GM12878 (cell line): ENCODE results near the gene CACNA1D. TPM values are rescaled to one million over a fixed set of nuclear protein-coding genes. Genes with fewer than 3 reads are reported as not detected.

ENCODE experiments used
- ATAC-seq: fragments of 200-7000 bp; cut with Tn5 transposase; 3 replicates; pipeline ENCODE4 v1.9.1; 2020; ENCODE audit warnings: mild to moderate bottlenecking, moderate library complexity
- BruUV-seq: library from RNA; stranded (reverse); fragments of 400-500 nt; replicated peaks from 2 replicates; lab custom pipeline; 2021; lab: Mats Ljungman, UMichigan
- CTCF ChIA-PET: fragments of 300-600 bp; sonication (Branson Sonifier 250); formaldehyde crosslinking; extraction: SDS; loops from one replicate; lab custom pipeline; 2021; ENCODE audit warnings: inconsistent platforms; lab: Yijun Ruan, JAX
- POLR2A ChIA-PET: fragments of 350-600 bp; formaldehyde crosslinking; extraction: SDS; loops from one replicate; lab custom pipeline; 2021; ENCODE audit warnings: inconsistent platforms; lab: Charles Lee
- RAD21 ChIA-PET: fragments of 300-600 bp; sonication (Branson Sonifier 250); formaldehyde crosslinking; loops from one replicate; lab custom pipeline; 2023; ENCODE audit warnings: antibody characterized with exemption; ENCODE audit not compliant: unreplicated experiment; lab: Charles Lee
- SMC1A ChIA-PET: fragments of 300-600 bp; sonication (Branson Sonifier 250); formaldehyde crosslinking; loops from one replicate; lab custom pipeline; 2023; ENCODE audit not compliant: unreplicated experiment, uncharacterized antibody; lab: Charles Lee
- DNase-seq: peaks from one replicate; pipeline ENCODE4 v3.0.0-alpha.2; 2011; ENCODE audit warnings: low read depth, low spot score
- FAIRE-seq: peaks from 3 replicates; lab custom pipeline; 2011; peaks lifted over from hg19 to GRCh38; lab: Jason Lieb, UNC
- H2AFZ ChIP-seq: 2 replicates; pipeline ENCODE4 v1.6.0; 2011; ENCODE audit warnings: low read depth, low read length, control low read depth; ENCODE audit not compliant: control insufficient read depth
- H3K27ac ChIP-seq: 2 replicates; pipeline ENCODE4 v1.5.1; 2011; ENCODE audit warnings: control low read depth; ENCODE audit not compliant: control insufficient read depth, insufficient read depth
- H3K27me3 ChIP-seq, 2 experiments: replicated peaks in 1 of 2; 2 replicates each; pipeline versions ENCODE4 v1.6.0 to v1.6.1; 2011; ENCODE audit warnings: low read length in 1 of 2; ENCODE audit not compliant: control insufficient read depth in 2 of 2, insufficient read depth in 2 of 2
- H3K36me3 ChIP-seq, 2 experiments: 2 replicates each; pipeline ENCODE4 v1.5.1; 2011; ENCODE audit warnings: low read length in 1 of 2; ENCODE audit not compliant: control insufficient read depth in 2 of 2, insufficient read depth in 2 of 2
- H3K4me1 ChIP-seq: 2 replicates; pipeline ENCODE4 v1.6.1; 2011; ENCODE audit warnings: mild to moderate bottlenecking, low read length, moderate library complexity, mixed read lengths; ENCODE audit not compliant: control insufficient read depth, insufficient read depth
- H3K4me2 ChIP-seq: 2 replicates; pipeline ENCODE4 v1.6.0; 2011; ENCODE audit warnings: control low read depth; ENCODE audit not compliant: control insufficient read depth, insufficient read depth
- H3K4me3 ChIP-seq: fragments of 200-600 bp; sonication (generic); 2 replicates; pipeline ENCODE4 v1.5.1; 2016
- H3K79me2 ChIP-seq: 2 replicates; pipeline ENCODE4 v1.6.0; 2011; ENCODE audit warnings: low read length; ENCODE audit not compliant: control insufficient read depth, insufficient read depth
- H3K9ac ChIP-seq: 2 replicates; pipeline ENCODE4 v1.8.0; 2011; ENCODE audit warnings: low read length, control low read depth, mixed read lengths; ENCODE audit not compliant: control insufficient read depth, insufficient read depth
- H3K9me3 ChIP-seq: replicated peaks from 3 replicates; pipeline ENCODE4 v1.5.1; 2011; ENCODE audit warnings: mild to moderate bottlenecking, low read length; ENCODE audit not compliant: control insufficient read depth, insufficient read depth
- H4K20me1 ChIP-seq: 2 replicates; pipeline ENCODE4 v1.6.0; 2011; ENCODE audit not compliant: control insufficient read depth, insufficient read depth
- ATF7 ChIP-seq: fragments of 450-650 bp; IDR thresholded peaks from 2 replicates; pipeline ENCODE4 v1.6.1; 2016; ENCODE audit warnings: low read depth, mild to moderate bottlenecking
- E4F1 ChIP-seq: fragments of 450-650 bp; IDR thresholded peaks from 2 replicates; pipeline ENCODE4 v1.6.1; 2018; ENCODE audit warnings: borderline replicate concordance, mild to moderate bottlenecking; ENCODE audit not compliant: partially characterized antibody
- GATAD2B ChIP-seq: fragments of 450-650 bp; conservative IDR thresholded peaks from 2 replicates; pipeline ENCODE4 v1.6.1; 2017; ENCODE audit warnings: low read depth, mild to moderate bottlenecking, moderate library complexity
- IKZF1 ChIP-seq: fragments of 450-650 bp; conservative IDR thresholded peaks from 2 replicates; pipeline ENCODE4 v1.6.1; 2017; ENCODE audit warnings: antibody characterized with exemption, mild to moderate bottlenecking
- LARP7 ChIP-seq: fragments of 450-650 bp; IDR thresholded peaks from 2 replicates; pipeline ENCODE4 v1.6.1; 2017; ENCODE audit warnings: mild to moderate bottlenecking
- MLLT1 ChIP-seq: fragments of 450-650 bp; IDR thresholded peaks from 2 replicates; pipeline ENCODE4 v1.6.1; 2016; ENCODE audit warnings: mild to moderate bottlenecking
- NR2C2 ChIP-seq: IDR thresholded peaks from 2 replicates; pipeline ENCODE4 v1.6.1; 2011; ENCODE audit warnings: borderline replicate concordance, low read depth; ENCODE audit not compliant: control insufficient read depth, insufficient read length
- PRDM15 ChIP-seq: fragments of 450-650 bp; formaldehyde crosslinking; IDR thresholded peaks from 2 replicates; pipeline ENCODE4 v1.4.0; 2020; ENCODE audit warnings: mild to moderate bottlenecking, moderate library complexity
- RUNX3 ChIP-seq: IDR thresholded peaks from 2 replicates; pipeline ENCODE4 v1.6.1; 2012; ENCODE audit warnings: low read length, inconsistent platforms
- SIN3A ChIP-seq: IDR thresholded peaks from 2 replicates; pipeline ENCODE4 v1.6.1; 2012; ENCODE audit warnings: low read depth, low read length, improper control_type of control experiment
- SPI1 ChIP-seq: IDR thresholded peaks from 2 replicates; pipeline ENCODE4 v1.6.1; 2011; ENCODE audit warnings: low read depth, mild to moderate bottlenecking, low read length, moderate library complexity, borderline replicate concordance; ENCODE audit not compliant: insufficient read depth
- WGBS: methylation state at CpG from one replicate; pipeline ENCODE4 v1.1.6; 2016; ENCODE audit warnings: low lambda C conversion rate; ENCODE audit not compliant: insufficient replicate concordance, insufficient coverage; ENCODE audit errors: missing lambda C conversion rate; 5-methylcytosine and 5-hydroxymethylcytosine counted together
- in situ Hi-C: fragments of 300-500 bp; cut with MboI; formaldehyde crosslinking; loops from 9 replicates; pipeline ENCODE4 v1.14.3; 2018; ENCODE audit warnings: mixed read lengths
- intact Hi-C: fragments of 100-400 bp; cut with micrococcal nuclease; formaldehyde crosslinking; loops from one replicate; pipeline ENCODE4 v1.14.2; 2022; ENCODE audit not compliant: unreplicated experiment
- polyA plus RNA-seq, 11 experiments: library from polyadenylated mRNA; depleted of rRNA in 4 of 11; unstranded in 6 of 11; stranded (reverse) in 5 of 11; fragments of >200 nt; fragmentation: Nextera tagmentation in 4 of 11; fragmentation: Illumina TruSeq in 1 of 11; extraction: Ambion mirVana in 4 of 11; extraction: Trizol in 1 of 11; gene quantifications; 1 replicate in 1 of 11; 2 replicates in 10 of 11; pipeline versions ENCODE4 v1.2.1 to v1.2.3, GENCODE V29; 2011 to 2016; ENCODE audit warnings: inconsistent platforms in 2 of 11, missing spikeins in 2 of 11, low read depth in 1 of 11
- total RNA-seq, 4 experiments: library from RNA; depleted of rRNA in 3 of 4; stranded (reverse); fragments of >200 nt in 3 of 4; fragmentation: Illumina TruSeq in 1 of 4; extraction: Trizol in 1 of 4; gene quantifications; 2 replicates each; pipeline versions ENCODE4 v1.2.1 to v1.2.3, GENCODE V29; 2013 to 2021

CACNA1D gene
- total and polyA plus RNA-seq, 10 of the 15 experiments (the other 5 are each of a cell fraction or from before 2014, with no cell fraction given): 0.21 to 24.4 (median 1.6) TPM

GRCh38 chr3:53856964-53857363 lies 362.6 kb downstream of the CACNA1D start:
- Histone ChIP-seq H3K4me1 (peaks cover 14% of the 10 kb centered on the region), H3K9ac (no peak overlapping the region), H3K9me3 (no peaks in the 10 kb centered on the region), H3K4me3 (no peak overlapping the region), H4K20me1 (no peaks in the 10 kb centered on the region), H3K79me2 (no peaks in the 10 kb centered on the region), H3K27me3 (no peaks in the 10 kb centered on the region), H3K36me3 (peaks cover 0 to 7% of the 10 kb centered on the region in 2 experiments; a peak in 2 of 4 replicates), H3K27ac (no peak overlapping the region), H2AFZ (no peak overlapping the region; the same call in 1 of the 2 replicates), H3K4me2 (no peak overlapping the region)
- POLR2A ChIA-PET: interaction anchor here (0.5 to 1.5 kb wide), 4 partner anchors 10 to 192 kb away, joined by 3 to 6 read pairs (median 4); no protein-coding TSS in a partner anchor
- DNase-seq (no peak), FAIRE-seq (peak; percentile 72), ATAC-seq (peak; percentile 57)
- RAD21 ChIA-PET: no interaction called here
- intact Hi-C loops: no loop called here
- 30% methylated on average over 7 of the region's 7 CpGs for WGBS
- in situ Hi-C loops: no loop called here
- TF ChIP-seq NR2C2: no peak
- no peak for TF ChIP-seq E4F1
- TF ChIP-seq PRDM15 (CRISPR knock-in tag): no peak
- peak; percentile 45 for TF ChIP-seq IKZF1
- peak; percentile 60; the same call in 1 of the 2 replicates for TF ChIP-seq SPI1
- no peak for TF ChIP-seq MLLT1
- TF ChIP-seq RUNX3: peak; percentile 28; the same call in 1 of the 2 replicates
- TF ChIP-seq LARP7: no peak
- no peak for TF ChIP-seq GATAD2B
- no peak for TF ChIP-seq SIN3A
- no peak for TF ChIP-seq ATF7
- no TSS peak for BruUV-seq
- SMC1A ChIA-PET: interaction anchor here (2.2 kb wide), 1 partner anchor 9 kb away, joined by 11 read pairs; no protein-coding TSS in a partner anchor
- CTCF ChIA-PET: interaction anchor here (0.9 to 1.4 kb wide), 3 partner anchors 12 to 147 kb away, joined by 3 to 4 read pairs (median 3); no protein-coding TSS in a partner anchor
